GM12878 (cell line): Measurements from ENCODE around the gene CALN1. TPM values are rescaled to one million over a fixed set of nuclear protein-coding genes. Genes with fewer than 3 reads are reported as not detected.

Source experiments
- ATAC-seq: fragments of 200-7000 bp; cut with Tn5 transposase; 3 replicates; pipeline ENCODE4 v1.9.1; 2020; ENCODE audit warnings: mild to moderate bottlenecking, moderate library complexity
- BruUV-seq: library from RNA; stranded (reverse); fragments of 400-500 nt; replicated peaks from 2 replicates; lab custom pipeline; 2021; lab: Mats Ljungman, UMichigan
- CTCF ChIA-PET: fragments of 300-600 bp; sonication (Branson Sonifier 250); formaldehyde crosslinking; extraction: SDS; loops from one replicate; lab custom pipeline; 2021; ENCODE audit warnings: inconsistent platforms; lab: Yijun Ruan, JAX
- POLR2A ChIA-PET: fragments of 350-600 bp; formaldehyde crosslinking; extraction: SDS; loops from one replicate; lab custom pipeline; 2021; ENCODE audit warnings: inconsistent platforms; lab: Charles Lee
- RAD21 ChIA-PET: fragments of 300-600 bp; sonication (Branson Sonifier 250); formaldehyde crosslinking; loops from one replicate; lab custom pipeline; 2023; ENCODE audit warnings: antibody characterized with exemption; ENCODE audit not compliant: unreplicated experiment; lab: Charles Lee
- SMC1A ChIA-PET: fragments of 300-600 bp; sonication (Branson Sonifier 250); formaldehyde crosslinking; loops from one replicate; lab custom pipeline; 2023; ENCODE audit not compliant: unreplicated experiment, uncharacterized antibody; lab: Charles Lee
- DNase-seq: peaks from one replicate; pipeline ENCODE4 v3.0.0-alpha.2; 2011; ENCODE audit warnings: low read depth, low spot score
- FAIRE-seq: peaks from 3 replicates; lab custom pipeline; 2011; peaks lifted over from hg19 to GRCh38; lab: Jason Lieb, UNC
- H2AFZ ChIP-seq: 2 replicates; pipeline ENCODE4 v1.6.0; 2011; ENCODE audit warnings: low read depth, low read length, control low read depth; ENCODE audit not compliant: control insufficient read depth
- H3K27ac ChIP-seq: 2 replicates; pipeline ENCODE4 v1.5.1; 2011; ENCODE audit warnings: control low read depth; ENCODE audit not compliant: control insufficient read depth, insufficient read depth
- H3K27me3 ChIP-seq, 2 experiments: replicated peaks in 1 of 2; 2 replicates each; pipeline versions ENCODE4 v1.6.0 to v1.6.1; 2011; ENCODE audit warnings: low read length in 1 of 2; ENCODE audit not compliant: control insufficient read depth in 2 of 2, insufficient read depth in 2 of 2
- H3K36me3 ChIP-seq, 2 experiments: 2 replicates each; pipeline ENCODE4 v1.5.1; 2011; ENCODE audit warnings: low read length in 1 of 2; ENCODE audit not compliant: control insufficient read depth in 2 of 2, insufficient read depth in 2 of 2
- H3K4me1 ChIP-seq: 2 replicates; pipeline ENCODE4 v1.6.1; 2011; ENCODE audit warnings: mild to moderate bottlenecking, low read length, moderate library complexity, mixed read lengths; ENCODE audit not compliant: control insufficient read depth, insufficient read depth
- H3K4me2 ChIP-seq: 2 replicates; pipeline ENCODE4 v1.6.0; 2011; ENCODE audit warnings: control low read depth; ENCODE audit not compliant: control insufficient read depth, insufficient read depth
- H3K4me3 ChIP-seq: fragments of 200-600 bp; sonication (generic); 2 replicates; pipeline ENCODE4 v1.5.1; 2016
- H3K79me2 ChIP-seq: 2 replicates; pipeline ENCODE4 v1.6.0; 2011; ENCODE audit warnings: low read length; ENCODE audit not compliant: control insufficient read depth, insufficient read depth
- H3K9ac ChIP-seq: 2 replicates; pipeline ENCODE4 v1.8.0; 2011; ENCODE audit warnings: low read length, control low read depth, mixed read lengths; ENCODE audit not compliant: control insufficient read depth, insufficient read depth
- H3K9me3 ChIP-seq: replicated peaks from 3 replicates; pipeline ENCODE4 v1.5.1; 2011; ENCODE audit warnings: mild to moderate bottlenecking, low read length; ENCODE audit not compliant: control insufficient read depth, insufficient read depth
- H4K20me1 ChIP-seq: 2 replicates; pipeline ENCODE4 v1.6.0; 2011; ENCODE audit not compliant: control insufficient read depth, insufficient read depth
- CHD1 ChIP-seq: IDR thresholded peaks from 2 replicates; pipeline ENCODE4 v1.6.1; 2012; ENCODE audit warnings: low read depth, low read length, improper control_type of control experiment
- CHD4 ChIP-seq: fragments of 200-600 bp; sonication (generic); IDR thresholded peaks from 2 replicates; pipeline ENCODE4 v1.6.1; 2016; ENCODE audit warnings: mild to moderate bottlenecking
- LARP7 ChIP-seq: fragments of 450-650 bp; IDR thresholded peaks from 2 replicates; pipeline ENCODE4 v1.6.1; 2017; ENCODE audit warnings: mild to moderate bottlenecking
- NRF1 ChIP-seq: conservative IDR thresholded peaks from 2 replicates; pipeline ENCODE4 v1.6.1; 2011; ENCODE audit warnings: mild to moderate bottlenecking, low read depth, low read length, improper control_type of control experiment
- RUNX3 ChIP-seq: IDR thresholded peaks from 2 replicates; pipeline ENCODE4 v1.6.1; 2012; ENCODE audit warnings: low read length, inconsistent platforms
- ZBED1 ChIP-seq: IDR thresholded peaks from 2 replicates; pipeline ENCODE4 v1.6.1; 2016; ENCODE audit warnings: borderline replicate concordance
- ZNF622 ChIP-seq: fragments of 450-650 bp; IDR thresholded peaks from 2 replicates; pipeline ENCODE4 v1.6.1; 2017; ENCODE audit warnings: mild to moderate bottlenecking, inconsistent platforms
- WGBS: methylation state at CpG from one replicate; pipeline ENCODE4 v1.1.6; 2016; ENCODE audit warnings: low lambda C conversion rate; ENCODE audit not compliant: insufficient replicate concordance, insufficient coverage; ENCODE audit errors: missing lambda C conversion rate; 5-methylcytosine and 5-hydroxymethylcytosine counted together
- in situ Hi-C: fragments of 300-500 bp; cut with MboI; formaldehyde crosslinking; loops from 9 replicates; pipeline ENCODE4 v1.14.3; 2018; ENCODE audit warnings: mixed read lengths
- intact Hi-C: fragments of 100-400 bp; cut with micrococcal nuclease; formaldehyde crosslinking; loops from one replicate; pipeline ENCODE4 v1.14.2; 2022; ENCODE audit not compliant: unreplicated experiment
- polyA plus RNA-seq, 11 experiments: library from polyadenylated mRNA; depleted of rRNA in 4 of 11; unstranded in 6 of 11; stranded (reverse) in 5 of 11; fragments of >200 nt; fragmentation: Nextera tagmentation in 4 of 11; fragmentation: Illumina TruSeq in 1 of 11; extraction: Ambion mirVana in 4 of 11; extraction: Trizol in 1 of 11; gene quantifications; 1 replicate in 1 of 11; 2 replicates in 10 of 11; pipeline versions ENCODE4 v1.2.1 to v1.2.3, GENCODE V29; 2011 to 2016; ENCODE audit warnings: inconsistent platforms in 2 of 11, missing spikeins in 2 of 11, low read depth in 1 of 11
- total RNA-seq, 4 experiments: library from RNA; depleted of rRNA in 3 of 4; stranded (reverse); fragments of >200 nt in 3 of 4; fragmentation: Illumina TruSeq in 1 of 4; extraction: Trizol in 1 of 4; gene quantifications; 2 replicates each; pipeline versions ENCODE4 v1.2.1 to v1.2.3, GENCODE V29; 2013 to 2021
- TF ChIP-seq, protein P1 (sequence below): IDR thresholded peaks from 2 replicates; pipeline ENCODE4 v1.6.1; 2012; ENCODE audit warnings: low read depth, low read length, improper control_type of control experiment

The CALN1 gene
- total and polyA plus RNA-seq, 10 of the 15 experiments (the other 5 are each of a cell fraction or from before 2014, with no cell fraction given), result 0.48 to 15.3 (median 1.6) TPM

GRCh38 chr7:71904484-71904883 lies 507.7 kb downstream of the CALN1 start (continued):
- TF ChIP-seq CHD1 (no peak), ZNF622 (no peak)
- TF ChIP-seq, protein P1, sequence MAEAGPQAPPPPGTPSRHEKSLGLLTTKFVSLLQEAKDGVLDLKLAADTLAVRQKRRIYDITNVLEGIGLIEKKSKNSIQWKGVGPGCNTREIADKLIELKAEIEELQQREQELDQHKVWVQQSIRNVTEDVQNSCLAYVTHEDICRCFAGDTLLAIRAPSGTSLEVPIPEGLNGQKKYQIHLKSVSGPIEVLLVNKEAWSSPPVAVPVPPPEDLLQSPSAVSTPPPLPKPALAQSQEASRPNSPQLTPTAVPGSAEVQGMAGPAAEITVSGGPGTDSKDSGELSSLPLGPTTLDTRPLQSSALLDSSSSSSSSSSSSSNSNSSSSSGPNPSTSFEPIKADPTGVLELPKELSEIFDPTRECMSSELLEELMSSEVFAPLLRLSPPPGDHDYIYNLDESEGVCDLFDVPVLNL, result no peak
- TF ChIP-seq, all 136 proteins: peak for 0

DNA sequence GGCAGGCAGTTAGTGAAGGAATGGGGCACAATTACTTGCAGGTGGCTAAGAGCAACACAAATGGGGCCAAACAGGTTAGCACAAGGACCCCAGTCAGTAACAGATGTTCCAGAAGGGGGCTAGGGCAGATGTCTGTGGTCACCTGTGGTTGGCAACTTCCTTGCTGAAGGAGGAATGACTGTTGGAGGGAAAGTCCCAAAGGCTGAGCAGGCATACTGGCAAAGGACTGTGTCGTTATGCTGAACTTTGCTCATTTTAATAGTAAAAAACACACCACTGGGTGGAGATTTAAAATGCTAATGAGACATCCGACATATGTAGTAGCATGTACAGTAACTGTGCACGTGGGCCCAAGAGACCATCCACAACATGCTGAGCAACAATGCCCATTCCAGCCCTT lies 511.6 kb downstream of the CALN1 start:
- H3K9me3 ChIP-seq, result no peaks in the 10 kb centered on the region; the same call in 2 of the 3 replicates
- no peaks in the 10 kb centered on the region for H3K79me2 ChIP-seq
- RAD21 ChIA-PET, result no interaction called here
- CTCF ChIA-PET, result no interaction called here
- no peak overlapping the region for H2AFZ ChIP-seq
- POLR2A ChIA-PET, result no interaction called here
- in situ Hi-C loops, result no loop called here
- H3K36me3 ChIP-seq, result no peaks in the 10 kb centered on the region
- no peak overlapping the region for H3K27ac ChIP-seq
- no peaks in the 10 kb centered on the region for H3K27me3 ChIP-seq
- H3K4me1 ChIP-seq, result no peaks in the 10 kb centered on the region
- no peak overlapping the region for H3K4me3 ChIP-seq
- WGBS, result 4% methylated on average over 3 of the region's 3 CpGs
- no peak overlapping the region for H3K4me2 ChIP-seq
- SMC1A ChIA-PET, result no interaction called here
- BruUV-seq, result no TSS peak
- ATAC-seq (no peak), DNase-seq (no peak), FAIRE-seq (no peak)
- TF ChIP-seq LARP7 (no peak), RUNX3 (0 out of 2 replicates have a peak, but pooled peaks have one; percentile 16), CHD4 (no peak), NRF1 (no peak), ZBED1 (no peak)
- intact Hi-C loops, result no loop called here
- no peaks in the 10 kb centered on the region for H4K20me1 ChIP-seq
- H3K9ac ChIP-seq, result no peak overlapping the region
